Spleen (tissue), 11 donors: ENCODE results near the gene JPH2. TPM values are rescaled to one million over a fixed set of nuclear protein-coding genes. Genes with fewer than 3 reads are reported as not detected.

Experiments
- DNase-seq: peaks from one replicate; pipeline ENCODE4 v3.0.0-alpha.2; 2020
- H3K27ac ChIP-seq, 8 donors: fragments of 200-600 bp; sonication (generic) in 7 of 8; 1 replicate in 4 of 8; 2 replicates in 4 of 8; pipeline versions ENCODE4 v1.5.0 to v1.8.0; 2016 to 2021; ENCODE audit warnings: inconsistent platforms in 4 of 8, mild to moderate bottlenecking in 4 of 8, moderate library complexity in 1 of 8
- H3K27me3 ChIP-seq, 7 donors: fragments of 200-600 bp; sonication (generic) in 6 of 7; replicated peaks in 1 of 7; 1 replicate in 4 of 7; 2 replicates in 3 of 7; pipeline versions ENCODE4 v1.5.0 to v1.8.0; 2016 to 2021; ENCODE audit warnings: inconsistent platforms in 3 of 7, mild to moderate bottlenecking in 1 of 7
- H3K36me3 ChIP-seq, 6 donors: fragments of 200-600 bp; sonication (generic) in 5 of 6; 1 replicate in 4 of 6; 2 replicates in 2 of 6; pipeline versions ENCODE4 v1.5.0 to v1.8.0; 2016 to 2021; ENCODE audit warnings: inconsistent platforms in 2 of 6
- H3K4me1 ChIP-seq, 6 donors: fragments of 200-600 bp; sonication (generic) in 5 of 6; 1 replicate in 3 of 6; 2 replicates in 3 of 6; pipeline versions ENCODE4 v1.5.0 to v1.8.0; 2016 to 2021; ENCODE audit warnings: inconsistent platforms in 3 of 6
- H3K4me3 ChIP-seq, 8 donors: fragments of 200-600 bp; sonication (generic) in 7 of 8; 1 replicate in 4 of 8; 2 replicates in 4 of 8; pipeline versions ENCODE4 v1.5.0 to v1.8.0; 2016 to 2021; ENCODE audit warnings: inconsistent platforms in 4 of 8, mild to moderate bottlenecking in 4 of 8, moderate library complexity in 2 of 8
- H3K9me3 ChIP-seq, 8 donors: fragments of 200-600 bp; sonication (generic) in 7 of 8; 1 replicate in 4 of 8; 2 replicates in 4 of 8; pipeline versions ENCODE4 v1.5.0 to v1.8.0; 2016 to 2021; ENCODE audit warnings: inconsistent platforms in 4 of 8
- CTCF ChIP-seq, 11 experiments: fragments of 200-600 bp in 7 of 11; fragments of 450-650 bp in 4 of 11; sonication (generic) in 4 of 11; IDR thresholded peaks in 8 of 11; conservative IDR thresholded peaks in 3 of 11; 1 replicate in 7 of 11; 2 replicates in 4 of 11; pipeline versions ENCODE4 v1.4.0 to v1.8.0; 2016 to 2021; ENCODE audit warnings: antibody characterized with exemption in 11 of 11, inconsistent platforms in 4 of 11, mild to moderate bottlenecking in 1 of 11
- POLR2A ChIP-seq, 3 donors: fragments of 450-650 bp; IDR thresholded peaks; one replicate each; pipeline ENCODE4 v1.5.1; 2017; ENCODE audit warnings: antibody characterized with exemption in 3 of 3, mild to moderate bottlenecking in 1 of 3
- POLR2AphosphoS5 ChIP-seq, 3 donors: sonication (generic); formaldehyde crosslinking; IDR thresholded peaks; one replicate each; pipeline ENCODE4 v1.5.1; 2017; ENCODE audit warnings: antibody characterized with exemption in 3 of 3
- WGBS, 5 donors: extraction: QIAGEN DNeasy Blood & Tissue Kit in 3 of 5; methylation state at CpG; one replicate each; pipeline versions ENCODE4 v1.1.5 to v1.1.7; 2013 to 2018; 5-methylcytosine and 5-hydroxymethylcytosine counted together
- intact Hi-C: fragments of 100-400 bp; cut with DNase I; formaldehyde crosslinking; loops from one replicate; pipeline ENCODE4 v1.15.0; 2023; ENCODE audit warnings: low total_unique reads
- polyA plus RNA-seq, 3 donors: library from polyadenylated mRNA; stranded (reverse); fragments of 200-250 nt; gene quantifications; one replicate each; pipeline ENCODE4 v1.2.1, GENCODE V29; 2013
- total RNA-seq, 7 donors: library from RNA; depleted of rRNA in 3 of 7; stranded (reverse); fragments of >200 nt in 3 of 7; fragmentation: NEBNext Ultra II Directional in 4 of 7; extraction: Animal tissue kit (Norgen Biotek cat#: 25700) in 4 of 7; gene quantifications; one replicate each; pipeline versions ENCODE4 v1.1.0 to v1.2.1, GENCODE V29; 2016 to 2021
- donor health status: healthy with polysubstance abuse.
- donor health status: DM: no; HTN: no; CAD: no; lungs with moderate emphysema.
- donor health status: DM: no; HTN: no; CAD: no.
- donor health status: Bipolar disorder and iron deficiency.
- donor health status: healthy.
- donor health status: DM: no; HTN: no; CAD: no.
- donor health status: DM: yes; HTN: yes; CAD: no.

Gene JPH2
- total and polyA plus RNA-seq, 10 donors, result 0.50 to 4.4 (median 1.3) TPM

- TF ChIP-seq CTCF (IDR thresholded peaks at IDR 0.05 in 8 of 11, conservative IDR thresholded peaks at IDR 0.05 in 3 of 11), result no peak
- TF ChIP-seq POLR2A (IDR thresholded peaks at IDR 0.05), result no peak
- TF ChIP-seq POLR2AphosphoS5 (IDR thresholded peaks at IDR 0.05), result no peak
- intact Hi-C loops, result no loop called here
- DNase-seq, result no peak
- Histone ChIP-seq H3K4me1 (peaks cover 0 to 3% (median 0%) of the 10 kb centered on the region in 6 donors), H3K36me3 (no peaks in the 10 kb centered on the region), H3K27ac (no peak overlapping the region), H3K27me3 (peaks cover 0 to 32% (median 0%) of the 10 kb centered on the region in 7 donors), H3K4me3 (no peak overlapping the region), H3K9me3 (no peaks in the 10 kb centered on the region)
- WGBS, 5 donors, result 66 to 80% (median 70%) methylated on average over 8 of the region's 8 CpGs
Measured at GRCh38 chr20:44135417-44136204, 51.4 kb downstream of the JPH2 start.

- no peak for DNase-seq
- no peak overlapping the region for H3K27ac ChIP-seq
- peaks cover 0 to 3% (median 0%) of the 10 kb centered on the region in 6 donors for H3K4me1 ChIP-seq
- no peak for TF ChIP-seq POLR2AphosphoS5 (IDR thresholded peaks at IDR 0.05)
- TF ChIP-seq POLR2A (IDR thresholded peaks at IDR 0.05), result no peak
- TF ChIP-seq CTCF (IDR thresholded peaks at IDR 0.05 in 8 of 11, conservative IDR thresholded peaks at IDR 0.05 in 3 of 11), result no peak
- H3K36me3 ChIP-seq, result no peaks in the 10 kb centered on the region
- WGBS, 5 donors, result 34 to 76% (median 59%) methylated on average over 3 of the region's 3 CpGs
- no peaks in the 10 kb centered on the region for H3K9me3 ChIP-seq
- intact Hi-C loops, result no loop called here
- H3K27me3 ChIP-seq, result peaks cover 0 to 26% (median 0%) of the 10 kb centered on the region in 7 donors
- no peak overlapping the region for H3K4me3 ChIP-seq
Measured at GRCh38 chr20:44135012-44135412, 52.0 kb downstream of the JPH2 start.

GRCh38 chr20:44133424-44133823 lies 53.6 kb downstream of the JPH2 start:
- no peaks in the 10 kb centered on the region for H3K36me3 ChIP-seq
- WGBS, 5 donors, result 85 to 95% (median 93%) methylated on average over 3 to 4 of the region's 4 CpGs
- H3K9me3 ChIP-seq, result no peaks in the 10 kb centered on the region
- H3K27ac ChIP-seq, result no peak overlapping the region
- H3K4me3 ChIP-seq, result no peak overlapping the region
- peaks cover 0 to 20% (median 0%) of the 10 kb centered on the region in 7 donors for H3K27me3 ChIP-seq
- TF ChIP-seq POLR2AphosphoS5 (IDR thresholded peaks at IDR 0.05), result no peak
- TF ChIP-seq POLR2A (IDR thresholded peaks at IDR 0.05), result no peak
- TF ChIP-seq CTCF (IDR thresholded peaks at IDR 0.05 in 8 of 11, conservative IDR thresholded peaks at IDR 0.05 in 3 of 11), result no peak
- intact Hi-C loops, result no loop called here
- no peak for DNase-seq
- H3K4me1 ChIP-seq, result peaks cover 0 to 3% (median 0%) of the 10 kb centered on the region in 6 donors

GRCh38 chr20:44131704-44132103 lies 55.3 kb downstream of the JPH2 start:
- Histone ChIP-seq H3K4me3 (no peak overlapping the region), H3K9me3 (no peaks in the 10 kb centered on the region), H3K4me1 (no peaks in the 10 kb centered on the region), H3K27me3 (peaks cover 0 to 4% (median 0%) of the 10 kb centered on the region in 7 donors), H3K36me3 (no peaks in the 10 kb centered on the region), H3K27ac (no peak overlapping the region)
- DNase-seq, result no peak
- WGBS, 5 donors, result 75 to 97% (median 96%) methylated on average over 1 of the region's 1 CpG
- no peak for TF ChIP-seq CTCF (IDR thresholded peaks at IDR 0.05 in 8 of 11, conservative IDR thresholded peaks at IDR 0.05 in 3 of 11)
- TF ChIP-seq POLR2A (IDR thresholded peaks at IDR 0.05), result no peak
- no peak for TF ChIP-seq POLR2AphosphoS5 (IDR thresholded peaks at IDR 0.05)
- intact Hi-C loops, result no loop called here
